GM12878 (cell line): ENCODE data around the gene CD86. TPM values are rescaled to one million over a fixed set of nuclear protein-coding genes. Genes with fewer than 3 reads are reported as not detected.

Experiments used
- ATAC-seq: fragments of 200-7000 bp; cut with Tn5 transposase; 3 replicates; pipeline ENCODE4 v1.9.1; 2020; ENCODE audit warnings: mild to moderate bottlenecking, moderate library complexity
- BruUV-seq: library from RNA; stranded (reverse); fragments of 400-500 nt; replicated peaks from 2 replicates; lab custom pipeline; 2021; lab: Mats Ljungman, UMichigan
- CTCF ChIA-PET: fragments of 300-600 bp; sonication (Branson Sonifier 250); formaldehyde crosslinking; extraction: SDS; loops from one replicate; lab custom pipeline; 2021; ENCODE audit warnings: inconsistent platforms; lab: Yijun Ruan, JAX
- POLR2A ChIA-PET: fragments of 350-600 bp; formaldehyde crosslinking; extraction: SDS; loops from one replicate; lab custom pipeline; 2021; ENCODE audit warnings: inconsistent platforms; lab: Charles Lee
- RAD21 ChIA-PET: fragments of 300-600 bp; sonication (Branson Sonifier 250); formaldehyde crosslinking; loops from one replicate; lab custom pipeline; 2023; ENCODE audit warnings: antibody characterized with exemption; ENCODE audit not compliant: unreplicated experiment; lab: Charles Lee
- SMC1A ChIA-PET: fragments of 300-600 bp; sonication (Branson Sonifier 250); formaldehyde crosslinking; loops from one replicate; lab custom pipeline; 2023; ENCODE audit not compliant: unreplicated experiment, uncharacterized antibody; lab: Charles Lee
- DNase-seq: peaks from one replicate; pipeline ENCODE4 v3.0.0-alpha.2; 2011; ENCODE audit warnings: low read depth, low spot score
- FAIRE-seq: peaks from 3 replicates; lab custom pipeline; 2011; peaks lifted over from hg19 to GRCh38; lab: Jason Lieb, UNC
- H2AFZ ChIP-seq: 2 replicates; pipeline ENCODE4 v1.6.0; 2011; ENCODE audit warnings: low read depth, low read length, control low read depth; ENCODE audit not compliant: control insufficient read depth
- H3K27ac ChIP-seq: 2 replicates; pipeline ENCODE4 v1.5.1; 2011; ENCODE audit warnings: control low read depth; ENCODE audit not compliant: control insufficient read depth, insufficient read depth
- H3K27me3 ChIP-seq, 2 experiments: replicated peaks in 1 of 2; 2 replicates each; pipeline versions ENCODE4 v1.6.0 to v1.6.1; 2011; ENCODE audit warnings: low read length in 1 of 2; ENCODE audit not compliant: control insufficient read depth in 2 of 2, insufficient read depth in 2 of 2
- H3K36me3 ChIP-seq, 2 experiments: 2 replicates each; pipeline ENCODE4 v1.5.1; 2011; ENCODE audit warnings: low read length in 1 of 2; ENCODE audit not compliant: control insufficient read depth in 2 of 2, insufficient read depth in 2 of 2
- H3K4me1 ChIP-seq: 2 replicates; pipeline ENCODE4 v1.6.1; 2011; ENCODE audit warnings: mild to moderate bottlenecking, low read length, moderate library complexity, mixed read lengths; ENCODE audit not compliant: control insufficient read depth, insufficient read depth
- H3K4me2 ChIP-seq: 2 replicates; pipeline ENCODE4 v1.6.0; 2011; ENCODE audit warnings: control low read depth; ENCODE audit not compliant: control insufficient read depth, insufficient read depth
- H3K4me3 ChIP-seq: fragments of 200-600 bp; sonication (generic); 2 replicates; pipeline ENCODE4 v1.5.1; 2016
- H3K79me2 ChIP-seq: 2 replicates; pipeline ENCODE4 v1.6.0; 2011; ENCODE audit warnings: low read length; ENCODE audit not compliant: control insufficient read depth, insufficient read depth
- H3K9ac ChIP-seq: 2 replicates; pipeline ENCODE4 v1.8.0; 2011; ENCODE audit warnings: low read length, control low read depth, mixed read lengths; ENCODE audit not compliant: control insufficient read depth, insufficient read depth
- H3K9me3 ChIP-seq: replicated peaks from 3 replicates; pipeline ENCODE4 v1.5.1; 2011; ENCODE audit warnings: mild to moderate bottlenecking, low read length; ENCODE audit not compliant: control insufficient read depth, insufficient read depth
- H4K20me1 ChIP-seq: 2 replicates; pipeline ENCODE4 v1.6.0; 2011; ENCODE audit not compliant: control insufficient read depth, insufficient read depth
- EED ChIP-seq: sonication (generic); IDR thresholded peaks from 2 replicates; pipeline ENCODE4 v1.6.1; 2016; ENCODE audit warnings: antibody characterized with exemption, low read depth
- IRF3 ChIP-seq: fragments of 450-650 bp; IDR thresholded peaks from 2 replicates; pipeline ENCODE4 v1.6.1; 2014; ENCODE audit warnings: mild to moderate bottlenecking
- NBN ChIP-seq: fragments of 450-650 bp; IDR thresholded peaks from 2 replicates; pipeline ENCODE4 v1.6.1; 2016
- NR2C2 ChIP-seq: IDR thresholded peaks from 2 replicates; pipeline ENCODE4 v1.6.1; 2011; ENCODE audit warnings: borderline replicate concordance, low read depth; ENCODE audit not compliant: control insufficient read depth, insufficient read length
- POLR2AphosphoS5 ChIP-seq: IDR thresholded peaks from 2 replicates; pipeline ENCODE4 v1.6.1; 2011; ENCODE audit warnings: mild to moderate bottlenecking, low read length, inconsistent platforms
- PRDM15 ChIP-seq: fragments of 450-650 bp; formaldehyde crosslinking; IDR thresholded peaks from 2 replicates; pipeline ENCODE4 v1.4.0; 2020; ENCODE audit warnings: mild to moderate bottlenecking, moderate library complexity
- RUNX3 ChIP-seq: IDR thresholded peaks from 2 replicates; pipeline ENCODE4 v1.6.1; 2012; ENCODE audit warnings: low read length, inconsistent platforms
- SMARCA5 ChIP-seq: fragments of 450-650 bp; IDR thresholded peaks from 2 replicates; pipeline ENCODE4 v1.6.1; 2017; ENCODE audit warnings: mild to moderate bottlenecking
- TARDBP ChIP-seq: IDR thresholded peaks from 2 replicates; pipeline ENCODE4 v1.6.1; 2016; ENCODE audit warnings: borderline replicate concordance
- ZBED1 ChIP-seq: IDR thresholded peaks from 2 replicates; pipeline ENCODE4 v1.6.1; 2016; ENCODE audit warnings: borderline replicate concordance
- ZNF217 ChIP-seq: fragments of 450-650 bp; IDR thresholded peaks from 2 replicates; pipeline ENCODE4 v1.6.1; 2017; ENCODE audit warnings: antibody characterized with exemption, mild to moderate bottlenecking
- WGBS: methylation state at CpG from one replicate; pipeline ENCODE4 v1.1.6; 2016; ENCODE audit warnings: low lambda C conversion rate; ENCODE audit not compliant: insufficient replicate concordance, insufficient coverage; ENCODE audit errors: missing lambda C conversion rate; 5-methylcytosine and 5-hydroxymethylcytosine counted together
- in situ Hi-C: fragments of 300-500 bp; cut with MboI; formaldehyde crosslinking; loops from 9 replicates; pipeline ENCODE4 v1.14.3; 2018; ENCODE audit warnings: mixed read lengths
- intact Hi-C: fragments of 100-400 bp; cut with micrococcal nuclease; formaldehyde crosslinking; loops from one replicate; pipeline ENCODE4 v1.14.2; 2022; ENCODE audit not compliant: unreplicated experiment
- polyA plus RNA-seq, 11 experiments: library from polyadenylated mRNA; depleted of rRNA in 4 of 11; unstranded in 6 of 11; stranded (reverse) in 5 of 11; fragments of >200 nt; fragmentation: Nextera tagmentation in 4 of 11; fragmentation: Illumina TruSeq in 1 of 11; extraction: Ambion mirVana in 4 of 11; extraction: Trizol in 1 of 11; gene quantifications; 1 replicate in 1 of 11; 2 replicates in 10 of 11; pipeline versions ENCODE4 v1.2.1 to v1.2.3, GENCODE V29; 2011 to 2016; ENCODE audit warnings: inconsistent platforms in 2 of 11, missing spikeins in 2 of 11, low read depth in 1 of 11
- total RNA-seq, 4 experiments: library from RNA; depleted of rRNA in 3 of 4; stranded (reverse); fragments of >200 nt in 3 of 4; fragmentation: Illumina TruSeq in 1 of 4; extraction: Trizol in 1 of 4; gene quantifications; 2 replicates each; pipeline versions ENCODE4 v1.2.1 to v1.2.3, GENCODE V29; 2013 to 2021
- TF ChIP-seq, protein P1 (sequence below): fragments of 450-650 bp; IDR thresholded peaks from 2 replicates; pipeline ENCODE4 v1.6.1; 2017; ENCODE audit warnings: mild to moderate bottlenecking, low read depth, inconsistent platforms; ENCODE audit not compliant: poor library complexity, severe bottlenecking
- TF ChIP-seq, protein P2 (sequence below): IDR thresholded peaks from 2 replicates; pipeline ENCODE4 v1.6.1; 2011; ENCODE audit warnings: low read depth, low read length, improper control_type of control experiment, borderline replicate concordance

CD86 gene
- total and polyA plus RNA-seq, 10 of the 15 experiments (the other 5 are each of a cell fraction or from before 2014, with no cell fraction given): 40.9 to 100 (median 55.5) TPM

DNA sequence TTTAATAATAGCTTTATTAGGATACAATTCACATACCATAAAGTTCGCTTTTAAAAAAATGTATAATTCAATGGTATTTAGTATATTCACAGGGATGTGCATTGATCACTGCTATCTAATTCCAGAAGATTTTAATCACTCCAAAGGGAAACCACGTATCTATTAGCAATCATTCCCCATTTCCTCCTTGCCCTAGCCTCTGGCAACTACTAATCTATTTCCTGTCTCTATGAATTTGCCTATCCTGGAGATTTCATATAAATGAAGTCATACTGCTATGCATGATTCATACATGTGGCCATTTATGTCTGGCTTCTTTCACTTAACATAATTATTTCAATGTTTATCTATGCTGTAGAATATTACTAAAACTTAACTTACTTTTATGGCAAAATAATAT is 96.3 kb downstream of the CD86 start:
- Histone ChIP-seq H3K9ac (no peak overlapping the region), H4K20me1 (no peaks in the 10 kb centered on the region), H3K4me1 (peaks cover 2% of the 10 kb centered on the region; the same call in 1 of the 2 replicates), H2AFZ (no peak overlapping the region), H3K36me3 (no peaks in the 10 kb centered on the region), H3K27ac (no peak overlapping the region), H3K4me2 (no peak overlapping the region), H3K79me2 (no peaks in the 10 kb centered on the region), H3K9me3 (peaks cover 12% of the 10 kb centered on the region; the same call in 2 of the 3 replicates), H3K27me3 (no peaks in the 10 kb centered on the region), H3K4me3 (no peak overlapping the region)
- TF ChIP-seq, protein P1, sequence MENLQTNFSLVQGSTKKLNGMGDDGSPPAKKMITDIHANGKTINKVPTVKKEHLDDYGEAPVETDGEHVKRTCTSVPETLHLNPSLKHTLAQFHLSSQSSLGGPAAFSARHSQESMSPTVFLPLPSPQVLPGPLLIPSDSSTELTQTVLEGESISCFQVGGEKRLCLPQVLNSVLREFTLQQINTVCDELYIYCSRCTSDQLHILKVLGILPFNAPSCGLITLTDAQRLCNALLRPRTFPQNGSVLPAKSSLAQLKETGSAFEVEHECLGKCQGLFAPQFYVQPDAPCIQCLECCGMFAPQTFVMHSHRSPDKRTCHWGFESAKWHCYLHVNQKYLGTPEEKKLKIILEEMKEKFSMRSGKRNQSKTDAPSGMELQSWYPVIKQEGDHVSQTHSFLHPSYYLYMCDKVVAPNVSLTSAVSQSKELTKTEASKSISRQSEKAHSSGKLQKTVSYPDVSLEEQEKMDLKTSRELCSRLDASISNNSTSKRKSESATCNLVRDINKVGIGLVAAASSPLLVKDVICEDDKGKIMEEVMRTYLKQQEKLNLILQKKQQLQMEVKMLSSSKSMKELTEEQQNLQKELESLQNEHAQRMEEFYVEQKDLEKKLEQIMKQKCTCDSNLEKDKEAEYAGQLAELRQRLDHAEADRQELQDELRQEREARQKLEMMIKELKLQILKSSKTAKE: no peak
- TF ChIP-seq NR2C2 (no peak), RUNX3 (no peak), ZNF217 (no peak), IRF3 (no peak), TARDBP (no peak), EED (no peak), SMARCA5 (no peak), NBN (no peak), ZBED1 (no peak), POLR2AphosphoS5 (no peak), PRDM15 (no peak)
- TF ChIP-seq, protein P2, sequence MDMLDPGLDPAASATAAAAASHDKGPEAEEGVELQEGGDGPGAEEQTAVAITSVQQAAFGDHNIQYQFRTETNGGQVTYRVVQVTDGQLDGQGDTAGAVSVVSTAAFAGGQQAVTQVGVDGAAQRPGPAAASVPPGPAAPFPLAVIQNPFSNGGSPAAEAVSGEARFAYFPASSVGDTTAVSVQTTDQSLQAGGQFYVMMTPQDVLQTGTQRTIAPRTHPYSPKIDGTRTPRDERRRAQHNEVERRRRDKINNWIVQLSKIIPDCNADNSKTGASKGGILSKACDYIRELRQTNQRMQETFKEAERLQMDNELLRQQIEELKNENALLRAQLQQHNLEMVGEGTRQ: no peak
- 39% methylated on average over 2 of the region's 2 CpGs for WGBS
- in situ Hi-C loops (no loop called here), intact Hi-C loops (no loop called here)
- no peak for ATAC-seq
- RAD21 ChIA-PET: no interaction called here
- POLR2A ChIA-PET: no interaction called here
- SMC1A ChIA-PET: no interaction called here
- BruUV-seq: no TSS peak
- FAIRE-seq: no peak
- CTCF ChIA-PET: no interaction called here
- no peak for DNase-seq
